ENCODE data around the gene POU2F1. TPM values are rescaled to one million over a fixed set of nuclear protein-coding genes. Genes with fewer than 3 reads are reported as not detected.

The POU2F1 gene
- total and polyA plus RNA-seq, 5 donors from 2014 or later, result 5.2 to 35.3 (median 10.0) TPM

- Mint-ChIP-seq H3K27ac (no peak overlapping the region), H3K4me3 (no peak overlapping the region), H3K4me1 (peaks cover 21 to 40% (median 27%) of the 10 kb centered on the region in 4 donors), H3K36me3 (peaks cover 8% of the 10 kb centered on the region), H3K27me3 (no peaks in the 10 kb centered on the region), H3K9me3 (peaks cover 0 to 3% (median 0%) of the 10 kb centered on the region in 7 donors)
- no peaks in the 10 kb centered on the region for H3K9me3 ChIP-seq (ENCODE audit: control insufficient read depth in 2 of 2, low read length in 2 of 2)
- H3K4me3 ChIP-seq (ENCODE audit: low read depth, low read length), result no peak overlapping the region
- DNase-seq, result no peak
- no peaks in the 10 kb centered on the region for H3K36me3 ChIP-seq (ENCODE audit: control insufficient read depth, insufficient read depth, low read length)
- H3K27me3 ChIP-seq (ENCODE audit: control insufficient read depth, insufficient read depth, low read length), result no peaks in the 10 kb centered on the region
- H3K27ac ChIP-seq (ENCODE audit: insufficient read depth, low read length, poor library complexity, severe bottlenecking), result no peak overlapping the region
- no peak for ATAC-seq (ENCODE audit: low read depth in 2 of 2)
- H3K4me1 ChIP-seq (ENCODE audit: control insufficient read depth, insufficient read depth, low read length, poor library complexity, severe bottlenecking), result no peaks in the 10 kb centered on the region
These were observed 73.8 kb downstream of the POU2F1 start for GRCh38 chr1:167294528-167294927.

GRCh38 chr1:167297222-167298214 is 76.8 kb downstream of the POU2F1 start:
- Mint-ChIP-seq H3K4me3 (no peak overlapping the region), H3K36me3 (peaks cover 9% of the 10 kb centered on the region), H3K4me1 (peaks cover 19 to 35% (median 26%) of the 10 kb centered on the region in 4 donors), H3K27me3 (no peaks in the 10 kb centered on the region), H3K9me3 (peaks cover 0 to 3% (median 0%) of the 10 kb centered on the region in 7 donors), H3K27ac (peak overlapping the region in 1 of 3 donors; percentile 26)
- Histone ChIP-seq H3K4me1 (ENCODE audit: control insufficient read depth, insufficient read depth, low read length, poor library complexity, severe bottlenecking) (no peaks in the 10 kb centered on the region), H3K9me3 (ENCODE audit: control insufficient read depth in 2 of 2, low read length in 2 of 2) (no peaks in the 10 kb centered on the region), H3K4me3 (ENCODE audit: low read depth, low read length) (no peak overlapping the region), H3K36me3 (ENCODE audit: control insufficient read depth, insufficient read depth, low read length) (no peaks in the 10 kb centered on the region), H3K27ac (ENCODE audit: insufficient read depth, low read length, poor library complexity, severe bottlenecking) (no peak overlapping the region), H3K27me3 (ENCODE audit: control insufficient read depth, insufficient read depth, low read length) (no peaks in the 10 kb centered on the region)
- ATAC-seq (ENCODE audit: low read depth in 2 of 2) (no peak), DNase-seq (no peak)

- no peak overlapping the region for H3K27ac Mint-ChIP-seq
- no peaks in the 10 kb centered on the region for H3K4me1 ChIP-seq (ENCODE audit: control insufficient read depth, insufficient read depth, low read length, poor library complexity, severe bottlenecking)
- H3K36me3 Mint-ChIP-seq, result peaks cover 4% of the 10 kb centered on the region
- H3K27me3 Mint-ChIP-seq, result no peaks in the 10 kb centered on the region
- no peaks in the 10 kb centered on the region for H3K27me3 ChIP-seq (ENCODE audit: control insufficient read depth, insufficient read depth, low read length)
- H3K36me3 ChIP-seq (ENCODE audit: control insufficient read depth, insufficient read depth, low read length), result no peaks in the 10 kb centered on the region
- no peak for ATAC-seq (ENCODE audit: low read depth in 2 of 2)
- no peak overlapping the region for H3K4me3 Mint-ChIP-seq
- H3K9me3 ChIP-seq (ENCODE audit: control insufficient read depth in 2 of 2, low read length in 2 of 2), result no peaks in the 10 kb centered on the region
- H3K9me3 Mint-ChIP-seq, result no peaks in the 10 kb centered on the region
- H3K27ac ChIP-seq (ENCODE audit: insufficient read depth, low read length, poor library complexity, severe bottlenecking), result no peak overlapping the region
- H3K4me3 ChIP-seq (ENCODE audit: low read depth, low read length), result no peak overlapping the region
- peaks cover 18 to 32% (median 21%) of the 10 kb centered on the region in 4 donors for H3K4me1 Mint-ChIP-seq
- DNase-seq, result no peak
These were observed 77.6 kb downstream of the POU2F1 start for GRCh38 chr1:167298325-167298724.

GRCh38 chr1:167301355-167301754 is 80.7 kb downstream of the POU2F1 start:
- Histone ChIP-seq H3K36me3 (ENCODE audit: control insufficient read depth, insufficient read depth, low read length) (no peaks in the 10 kb centered on the region), H3K4me1 (ENCODE audit: control insufficient read depth, insufficient read depth, low read length, poor library complexity, severe bottlenecking) (no peaks in the 10 kb centered on the region), H3K27ac (ENCODE audit: insufficient read depth, low read length, poor library complexity, severe bottlenecking) (no peak overlapping the region), H3K4me3 (ENCODE audit: low read depth, low read length) (no peak overlapping the region), H3K9me3 (ENCODE audit: control insufficient read depth in 2 of 2, low read length in 2 of 2) (no peaks in the 10 kb centered on the region), H3K27me3 (ENCODE audit: control insufficient read depth, insufficient read depth, low read length) (no peaks in the 10 kb centered on the region)
- no peak overlapping the region for H3K4me3 Mint-ChIP-seq
- no peaks in the 10 kb centered on the region for H3K9me3 Mint-ChIP-seq
- H3K27me3 Mint-ChIP-seq, result no peaks in the 10 kb centered on the region
- H3K36me3 Mint-ChIP-seq, result peaks cover 4% of the 10 kb centered on the region
- ATAC-seq (ENCODE audit: low read depth in 2 of 2) (no peak), DNase-seq (no peak)
- H3K4me1 Mint-ChIP-seq, result peaks cover 17 to 26% (median 18%) of the 10 kb centered on the region in 4 donors
- H3K27ac Mint-ChIP-seq, result no peak overlapping the region

GRCh38 chr1:167304165-167304564 is 83.5 kb downstream of the POU2F1 start:
- Mint-ChIP-seq H3K27me3 (no peaks in the 10 kb centered on the region), H3K4me3 (no peak overlapping the region), H3K9me3 (no peaks in the 10 kb centered on the region), H3K27ac (no peak overlapping the region), H3K36me3 (peaks cover 4% of the 10 kb centered on the region), H3K4me1 (peaks cover 22 to 32% (median 25%) of the 10 kb centered on the region in 4 donors)
- H3K27ac ChIP-seq (ENCODE audit: insufficient read depth, low read length, poor library complexity, severe bottlenecking), result no peak overlapping the region
- ATAC-seq (ENCODE audit: low read depth in 2 of 2) (no peak), DNase-seq (no peak)
- no peaks in the 10 kb centered on the region for H3K27me3 ChIP-seq (ENCODE audit: control insufficient read depth, insufficient read depth, low read length)
- no peaks in the 10 kb centered on the region for H3K9me3 ChIP-seq (ENCODE audit: control insufficient read depth in 2 of 2, low read length in 2 of 2)
- no peaks in the 10 kb centered on the region for H3K4me1 ChIP-seq (ENCODE audit: control insufficient read depth, insufficient read depth, low read length, poor library complexity, severe bottlenecking)
- no peak overlapping the region for H3K4me3 ChIP-seq (ENCODE audit: low read depth, low read length)
- H3K36me3 ChIP-seq (ENCODE audit: control insufficient read depth, insufficient read depth, low read length), result no peaks in the 10 kb centered on the region

GRCh38 chr1:167305059-167305705 is 84.5 kb downstream of the POU2F1 start:
- H3K4me3 Mint-ChIP-seq, result no peak overlapping the region
- no peak overlapping the region for H3K27ac Mint-ChIP-seq
- no peaks in the 10 kb centered on the region for H3K36me3 ChIP-seq (ENCODE audit: control insufficient read depth, insufficient read depth, low read length)
- no peak for ATAC-seq (ENCODE audit: low read depth in 2 of 2)
- peaks cover 20 to 32% (median 22%) of the 10 kb centered on the region in 4 donors for H3K4me1 Mint-ChIP-seq
- DNase-seq, result no peak
- H3K4me3 ChIP-seq (ENCODE audit: low read depth, low read length), result no peak overlapping the region
- no peaks in the 10 kb centered on the region for H3K36me3 Mint-ChIP-seq
- no peak overlapping the region for H3K27ac ChIP-seq (ENCODE audit: insufficient read depth, low read length, poor library complexity, severe bottlenecking)
- no peaks in the 10 kb centered on the region for H3K4me1 ChIP-seq (ENCODE audit: control insufficient read depth, insufficient read depth, low read length, poor library complexity, severe bottlenecking)
- H3K27me3 ChIP-seq (ENCODE audit: control insufficient read depth, insufficient read depth, low read length), result no peaks in the 10 kb centered on the region
- no peaks in the 10 kb centered on the region for H3K27me3 Mint-ChIP-seq
- no peaks in the 10 kb centered on the region for H3K9me3 ChIP-seq (ENCODE audit: control insufficient read depth in 2 of 2, low read length in 2 of 2)
- H3K9me3 Mint-ChIP-seq, result no peaks in the 10 kb centered on the region

- no peaks in the 10 kb centered on the region for H3K9me3 ChIP-seq (ENCODE audit: control insufficient read depth in 2 of 2, low read length in 2 of 2)
- no peak overlapping the region for H3K27ac Mint-ChIP-seq
- H3K27me3 ChIP-seq (ENCODE audit: control insufficient read depth, insufficient read depth, low read length), result no peaks in the 10 kb centered on the region
- no peaks in the 10 kb centered on the region for H3K9me3 Mint-ChIP-seq
- peaks cover 20 to 36% (median 24%) of the 10 kb centered on the region in 4 donors for H3K4me1 Mint-ChIP-seq
- H3K27me3 Mint-ChIP-seq, result no peaks in the 10 kb centered on the region
- H3K36me3 Mint-ChIP-seq, result no peaks in the 10 kb centered on the region
- no peak overlapping the region for H3K4me3 Mint-ChIP-seq
- no peaks in the 10 kb centered on the region for H3K4me1 ChIP-seq (ENCODE audit: control insufficient read depth, insufficient read depth, low read length, poor library complexity, severe bottlenecking)
- H3K36me3 ChIP-seq (ENCODE audit: control insufficient read depth, insufficient read depth, low read length), result no peaks in the 10 kb centered on the region
- no peak overlapping the region for H3K4me3 ChIP-seq (ENCODE audit: low read depth, low read length)
- ATAC-seq (ENCODE audit: low read depth in 2 of 2) (no peak), DNase-seq (no peak)
- no peak overlapping the region for H3K27ac ChIP-seq (ENCODE audit: insufficient read depth, low read length, poor library complexity, severe bottlenecking)
These were observed 85.1 kb downstream of the POU2F1 start for GRCh38 chr1:167305706-167306277.

All from CD4-positive, CD25-positive, alpha-beta regulatory T cell (primary cell).